Sigmoid colon (tissue), 7 donors: ENCODE data around the gene MAP3K7. TPM values are rescaled to one million over a fixed set of nuclear protein-coding genes. Genes with fewer than 3 reads are reported as not detected.

ENCODE experiments used
- DNase-seq: peaks from one replicate; pipeline ENCODE4 v3.0.0-alpha.2; 2019
- H3K27ac ChIP-seq, 4 donors: fragments of 200-600 bp; sonication (generic); one replicate each; pipeline ENCODE4 v1.5.1; 2016 to 2019; ENCODE audit warnings: mild to moderate bottlenecking in 1 of 4
- H3K27me3 ChIP-seq, 3 donors: fragments of 200-600 bp; sonication (generic); one replicate each; pipeline ENCODE4 v1.5.1; 2019; ENCODE audit warnings: mild to moderate bottlenecking in 1 of 3
- H3K36me3 ChIP-seq, 4 donors: fragments of 200-600 bp; sonication (generic); one replicate each; pipeline ENCODE4 v1.5.1; 2016 to 2019
- H3K4me1 ChIP-seq, 4 donors: fragments of 200-600 bp; sonication (generic); one replicate each; pipeline ENCODE4 v1.5.1; 2017 to 2019
- H3K4me3 ChIP-seq, 4 donors: fragments of 200-600 bp; sonication (generic); one replicate each; pipeline ENCODE4 v1.5.1; 2017 to 2019; ENCODE audit warnings: mild to moderate bottlenecking in 2 of 4, moderate library complexity in 1 of 4
- H3K9me3 ChIP-seq, 4 donors: fragments of 200-600 bp in 3 of 4; sonication (generic) in 3 of 4; one replicate each; pipeline versions ENCODE4 v1.5.1 to v1.6.1; 2013 to 2019
- EP300 ChIP-seq, 4 donors: sonication (generic); formaldehyde crosslinking; IDR thresholded peaks; one replicate each; pipeline ENCODE4 v1.6.1; 2017; ENCODE audit warnings: antibody characterized with exemption in 4 of 4
- POLR2A ChIP-seq, 2 donors: fragments of 450-650 bp; IDR thresholded peaks; one replicate each; pipeline ENCODE4 v1.6.1; 2016; ENCODE audit warnings: antibody characterized with exemption in 2 of 2, mild to moderate bottlenecking in 2 of 2, moderate library complexity in 2 of 2
- POLR2AphosphoS5 ChIP-seq, 4 donors: sonication (generic); formaldehyde crosslinking; IDR thresholded peaks; one replicate each; pipeline ENCODE4 v1.6.1; 2017; ENCODE audit warnings: antibody characterized with exemption in 4 of 4
- WGBS, 2 donors: extraction: QIAGEN DNeasy Blood & Tissue Kit; methylation state at CpG; one replicate each; pipeline ENCODE4 v1.1.7; 2013; 5-methylcytosine and 5-hydroxymethylcytosine counted together
- intact Hi-C: fragments of 100-400 bp; cut with DNase I; formaldehyde crosslinking; loops from one replicate; pipeline ENCODE4 v1.15.1; 2023
- polyA plus RNA-seq, 3 donors: library from polyadenylated mRNA; stranded (reverse); fragments of 200-250 nt; gene quantifications; one replicate each; pipeline ENCODE4 v1.2.3, GENCODE V29; 2013
- total RNA-seq, 4 donors: library from RNA; depleted of rRNA; stranded (reverse); fragments of >200 nt; gene quantifications; one replicate each; pipeline ENCODE4 v1.1.0, GENCODE V29; 2016
- TF ChIP-seq, protein P1 (sequence below), 4 experiments: fragments of 450-650 bp in 3 of 4; fragments of 200-600 bp in 1 of 4; IDR thresholded peaks; one replicate each; pipeline ENCODE4 v1.5.1; 2016 to 2019; ENCODE audit warnings: antibody characterized with exemption in 4 of 4, mild to moderate bottlenecking in 3 of 4, moderate library complexity in 2 of 4
- donor health status: healthy with polysubstance abuse.
- donor health status: Bipolar disorder and iron deficiency.
- donor health status: healthy.

MAP3K7 gene
- total and polyA plus RNA-seq, 7 donors, result 7.9 to 25.3 (median 21.2) TPM

DNA sequence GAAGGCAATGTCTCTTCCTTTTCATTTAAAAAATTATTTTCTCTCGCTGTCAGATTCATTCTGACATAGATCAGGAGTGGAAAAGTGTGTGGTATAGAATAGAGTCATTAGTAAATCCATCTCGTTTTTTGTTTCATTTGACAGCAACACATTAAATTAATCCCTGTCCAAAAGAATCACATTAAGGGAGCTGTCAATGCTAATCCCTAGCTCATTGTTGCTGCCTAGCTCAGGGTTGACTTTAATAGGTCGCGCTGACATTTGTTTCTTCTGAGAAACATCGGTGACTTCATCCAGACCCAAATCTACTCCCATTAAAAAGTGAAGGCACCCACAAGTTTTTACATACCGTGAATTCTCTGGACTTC, 25.4 kb upstream of the MAP3K7 start:
- Histone ChIP-seq H3K27me3 (peaks cover 0 to 67% (median 21%) of the 10 kb centered on the region in 3 donors), H3K9me3 (no peaks in the 10 kb centered on the region), H3K36me3 (no peaks in the 10 kb centered on the region), H3K4me1 (peaks cover 0 to 17% (median 9%) of the 10 kb centered on the region in 4 donors), H3K4me3 (no peak overlapping the region), H3K27ac (no peak overlapping the region)
- intact Hi-C loops, result no loop called here
- DNase-seq, result no peak
- 46 to 75% methylated on average over 6 of the region's 6 CpGs for WGBS, 2 donors
- TF ChIP-seq EP300 (IDR thresholded peaks at IDR 0.05) (no peak), POLR2AphosphoS5 (IDR thresholded peaks at IDR 0.05) (no peak), POLR2A (IDR thresholded peaks at IDR 0.05) (no peak)
- TF ChIP-seq, protein P1, sequence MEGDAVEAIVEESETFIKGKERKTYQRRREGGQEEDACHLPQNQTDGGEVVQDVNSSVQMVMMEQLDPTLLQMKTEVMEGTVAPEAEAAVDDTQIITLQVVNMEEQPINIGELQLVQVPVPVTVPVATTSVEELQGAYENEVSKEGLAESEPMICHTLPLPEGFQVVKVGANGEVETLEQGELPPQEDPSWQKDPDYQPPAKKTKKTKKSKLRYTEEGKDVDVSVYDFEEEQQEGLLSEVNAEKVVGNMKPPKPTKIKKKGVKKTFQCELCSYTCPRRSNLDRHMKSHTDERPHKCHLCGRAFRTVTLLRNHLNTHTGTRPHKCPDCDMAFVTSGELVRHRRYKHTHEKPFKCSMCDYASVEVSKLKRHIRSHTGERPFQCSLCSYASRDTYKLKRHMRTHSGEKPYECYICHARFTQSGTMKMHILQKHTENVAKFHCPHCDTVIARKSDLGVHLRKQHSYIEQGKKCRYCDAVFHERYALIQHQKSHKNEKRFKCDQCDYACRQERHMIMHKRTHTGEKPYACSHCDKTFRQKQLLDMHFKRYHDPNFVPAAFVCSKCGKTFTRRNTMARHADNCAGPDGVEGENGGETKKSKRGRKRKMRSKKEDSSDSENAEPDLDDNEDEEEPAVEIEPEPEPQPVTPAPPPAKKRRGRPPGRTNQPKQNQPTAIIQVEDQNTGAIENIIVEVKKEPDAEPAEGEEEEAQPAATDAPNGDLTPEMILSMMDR (IDR thresholded peaks at IDR 0.05), result no peak

DNA sequence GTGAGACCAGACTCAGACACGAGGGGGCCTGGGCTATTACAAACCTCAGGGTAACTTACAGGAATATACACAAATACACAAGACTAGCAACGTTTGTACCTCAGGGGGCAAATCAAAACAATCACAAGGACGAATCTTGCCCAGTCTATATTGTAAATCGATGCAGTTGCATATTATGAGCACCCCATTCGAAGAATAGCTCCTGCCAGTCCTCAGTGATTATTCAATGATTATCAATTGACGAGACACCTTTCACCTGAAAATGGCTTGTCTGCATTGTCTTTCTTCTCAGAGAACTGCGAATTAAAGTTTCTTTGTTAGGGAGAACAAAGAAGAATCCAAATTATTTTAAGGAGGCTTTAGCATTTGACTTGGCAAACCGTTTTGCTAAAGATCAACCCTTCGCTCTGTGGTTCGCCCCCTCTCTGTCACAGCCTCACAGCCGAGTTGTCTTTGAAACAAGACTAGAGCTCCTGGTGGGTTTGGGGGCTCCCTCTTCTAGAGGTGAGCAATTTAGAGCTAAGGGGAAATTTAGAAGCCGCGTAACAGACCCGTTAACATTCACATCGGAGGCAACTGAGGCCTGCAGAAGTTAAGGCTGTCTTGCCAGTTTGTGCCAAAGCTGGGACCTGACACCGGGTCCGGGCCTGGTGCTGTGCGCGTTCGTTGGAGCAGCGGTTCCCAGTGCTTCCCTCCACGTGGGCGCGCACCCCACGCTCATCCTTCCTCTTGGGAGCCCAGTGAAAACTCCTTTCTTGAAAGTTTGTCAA, 24.9 kb upstream of the MAP3K7 start:
- peak overlapping the region in 2 of 4 donors; percentile 56 to 62 for H3K27ac ChIP-seq
- 42 to 58% methylated on average over 25 of the region's 25 CpGs for WGBS, 2 donors

DNA sequence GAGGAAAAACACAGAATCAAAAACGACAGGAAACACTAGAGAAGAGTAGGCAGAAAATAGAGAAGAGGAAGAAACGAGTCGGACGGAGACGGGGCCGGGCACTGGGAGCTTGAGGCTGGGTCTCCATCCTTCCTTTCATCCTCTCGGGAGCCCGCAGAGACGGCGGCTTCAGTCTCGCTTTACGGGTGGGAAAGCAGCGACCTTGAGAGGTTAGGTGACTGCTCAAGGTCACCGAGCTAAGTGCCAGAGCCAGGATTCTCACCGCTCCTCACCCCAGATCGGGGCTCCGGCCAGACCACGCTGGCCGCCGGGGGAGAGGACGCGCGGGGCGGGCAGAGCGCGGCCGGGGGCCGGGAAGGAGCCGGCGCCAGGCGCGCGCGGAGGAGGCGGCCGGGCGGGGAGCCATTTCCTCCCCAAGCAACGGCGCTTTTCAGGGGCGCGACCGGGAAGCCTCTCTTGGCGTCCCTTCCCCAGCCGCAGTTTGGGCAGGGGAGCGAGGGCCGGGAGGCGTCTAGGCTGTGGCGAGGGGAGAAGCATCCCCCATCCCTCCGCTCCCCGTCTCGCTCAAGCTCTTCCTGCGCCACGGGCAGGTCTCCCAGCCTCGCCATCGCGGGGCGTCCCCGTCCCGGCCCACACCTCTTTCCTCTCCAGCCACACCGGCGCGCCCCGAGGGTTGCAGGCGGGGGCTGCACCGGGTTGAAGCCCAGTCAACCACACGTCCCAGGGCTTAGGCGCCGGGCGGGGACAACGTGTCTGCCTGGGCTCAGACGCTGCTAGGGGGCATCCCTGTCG, 24.1 kb upstream of the MAP3K7 start:
- H3K4me3 ChIP-seq, result peak overlapping the region; percentile 46 to 66 (median 56)
- TF ChIP-seq POLR2A (IDR thresholded peaks at IDR 0.05) (no peak), POLR2AphosphoS5 (IDR thresholded peaks at IDR 0.05) (no peak), EP300 (IDR thresholded peaks at IDR 0.05) (no peak)
- TF ChIP-seq, protein P1 (IDR thresholded peaks at IDR 0.05), result no peak
- H3K4me1 ChIP-seq, result peaks cover 0 to 17% (median 9%) of the 10 kb centered on the region in 4 donors
- no peaks in the 10 kb centered on the region for H3K36me3 ChIP-seq
- no peaks in the 10 kb centered on the region for H3K9me3 ChIP-seq
- intact Hi-C loops, result no loop called here
- peaks cover 0 to 58% (median 16%) of the 10 kb centered on the region in 3 donors for H3K27me3 ChIP-seq
- WGBS, 2 donors, result 1 to 2% methylated on average over 72 of the region's 72 CpGs
- peak; percentile 66 for DNase-seq
- H3K27ac ChIP-seq, result peak overlapping the region; percentile 47 to 62 (median 59)

More for the DNA sequence above, 24.9 kb upstream of the MAP3K7 start:
- H3K4me1 ChIP-seq, result peaks cover 0 to 17% (median 9%) of the 10 kb centered on the region in 4 donors
- intact Hi-C loops, result no loop called here
- H3K4me3 ChIP-seq, result peak overlapping the region; percentile 46 to 66 (median 56)
- no peak for TF ChIP-seq POLR2A (IDR thresholded peaks at IDR 0.05)
- peaks cover 0 to 65% (median 21%) of the 10 kb centered on the region in 3 donors for H3K27me3 ChIP-seq
- H3K36me3 ChIP-seq, result no peaks in the 10 kb centered on the region
- H3K9me3 ChIP-seq, result no peaks in the 10 kb centered on the region
- no peak for DNase-seq

DNA sequence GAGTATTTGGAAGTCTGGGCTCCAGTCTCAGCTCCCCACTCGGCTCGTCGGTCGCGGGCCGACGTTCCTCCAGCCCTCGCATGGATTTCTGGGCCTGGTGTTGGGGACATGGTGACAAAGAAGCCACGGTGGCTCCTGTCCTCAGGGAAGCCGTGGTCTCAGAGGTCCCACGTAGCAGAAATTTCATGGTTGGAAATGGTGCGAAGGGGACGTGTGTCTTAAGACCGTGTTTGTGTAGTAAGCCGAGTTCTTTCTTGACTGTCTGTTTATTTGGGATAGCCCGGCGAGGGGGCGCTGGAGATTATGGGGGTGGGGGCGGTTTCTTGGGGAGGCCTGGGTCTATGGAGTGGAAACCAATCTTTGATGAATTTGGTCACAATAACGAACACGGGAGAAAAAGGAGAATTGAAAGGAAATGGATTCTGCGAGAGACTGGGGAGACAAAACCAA, 23.5 kb upstream of the MAP3K7 start:
- 5 to 23% methylated on average over 22 of the region's 22 CpGs for WGBS, 2 donors
- intact Hi-C loops, result no loop called here
- no peaks in the 10 kb centered on the region for H3K9me3 ChIP-seq
- peak overlapping the region; percentile 46 to 66 (median 56) for H3K4me3 ChIP-seq
- peaks cover 0 to 17% (median 9%) of the 10 kb centered on the region in 4 donors for H3K4me1 ChIP-seq
- peaks cover 0 to 52% (median 13%) of the 10 kb centered on the region in 3 donors for H3K27me3 ChIP-seq
- no peak for TF ChIP-seq POLR2A (IDR thresholded peaks at IDR 0.05)
- TF ChIP-seq, protein P1 (IDR thresholded peaks at IDR 0.05), result no peak
- TF ChIP-seq EP300 (IDR thresholded peaks at IDR 0.05), result no peak
- TF ChIP-seq POLR2AphosphoS5 (IDR thresholded peaks at IDR 0.05), result no peak
- DNase-seq, result no peak
- H3K36me3 ChIP-seq, result no peaks in the 10 kb centered on the region
- H3K27ac ChIP-seq, result peak overlapping the region; percentile 47 to 62 (median 59)
